Heart right ventricle (tissue), 16 donors: ENCODE measurements around the gene PHLDA3. TPM values are rescaled to one million over a fixed set of nuclear protein-coding genes. Genes with fewer than 3 reads are reported as not detected.

Source experiments
- ATAC-seq, 8 donors: fragments of 200-7000 bp; cut with Tn5 transposase; one replicate each; pipeline ENCODE4 v1.9.1; 2020; ENCODE audit warnings: mild to moderate bottlenecking in 8 of 8, moderate library complexity in 8 of 8, moderate number of reproducible peaks in 1 of 8
- DNase-seq, 2 donors: peaks; one replicate each; pipeline ENCODE4 v3.0.0-alpha.2; 2020
- H3K27ac ChIP-seq, 10 donors: fragments of 200-600 bp; sonication (generic) in 2 of 10; one replicate each; pipeline versions ENCODE4 v1.5.0 to v1.8.0; 2020 to 2022; ENCODE audit warnings: mild to moderate bottlenecking in 3 of 10
- H3K27me3 ChIP-seq, 7 donors: fragments of 200-600 bp; one replicate each; pipeline ENCODE4 v1.8.0; 2021 to 2022; ENCODE audit warnings: mild to moderate bottlenecking in 2 of 7
- H3K36me3 ChIP-seq, 9 donors: fragments of 200-600 bp; sonication (generic) in 1 of 9; one replicate each; pipeline versions ENCODE4 v1.5.0 to v1.8.0; 2020 to 2022; ENCODE audit warnings: mild to moderate bottlenecking in 2 of 9
- H3K4me1 ChIP-seq, 9 donors: fragments of 200-600 bp; sonication (generic) in 1 of 9; one replicate each; pipeline versions ENCODE4 v1.5.0 to v1.8.0; 2020 to 2022; ENCODE audit warnings: mild to moderate bottlenecking in 4 of 9
- H3K4me3 ChIP-seq, 10 donors: fragments of 200-600 bp; sonication (generic) in 2 of 10; one replicate each; pipeline versions ENCODE4 v1.5.0 to v1.8.0; 2020 to 2022; ENCODE audit warnings: mild to moderate bottlenecking in 7 of 10, moderate library complexity in 2 of 10
- H3K9me3 ChIP-seq, 11 donors: fragments of 200-600 bp in 10 of 11; sonication (generic) in 2 of 11; one replicate each; pipeline versions ENCODE4 v1.5.0 to v1.8.0; 2013 to 2022; ENCODE audit warnings: mild to moderate bottlenecking in 2 of 11, control low read depth in 1 of 11, moderate library complexity in 1 of 11
- CTCF ChIP-seq, 9 donors: fragments of 200-600 bp; sonication (generic) in 2 of 9; IDR thresholded peaks; one replicate each; pipeline versions ENCODE4 v1.5.0 to v1.8.0; 2021 to 2022; ENCODE audit warnings: antibody characterized with exemption in 9 of 9, mild to moderate bottlenecking in 5 of 9, moderate library complexity in 1 of 9
- WGBS, 2 donors: extraction: QIAGEN DNeasy Blood & Tissue Kit; methylation state at CpG; one replicate each; pipeline ENCODE4 v1.1.7; 2013; ENCODE audit warnings: inconsistent platforms in 1 of 2; 5-methylcytosine and 5-hydroxymethylcytosine counted together
- intact Hi-C, 10 donors: fragments of 100-400 bp; cut with DNase I; formaldehyde crosslinking; loops; one replicate each; pipeline versions ENCODE4 v1.11.1 to v1.14.2; 2022
- polyA plus RNA-seq, 2 donors: library from polyadenylated mRNA; stranded (reverse); fragments of 200-250 nt; gene quantifications; one replicate each; pipeline ENCODE4 v1.2.3, GENCODE V29; 2013
- total RNA-seq, 10 donors: library from RNA; stranded (reverse); fragmentation: NEBNext Ultra II Directional in 3 of 10; extraction: Animal tissue kit (Norgen Biotek cat#: 25700) in 3 of 10; gene quantifications; one replicate each; pipeline versions ENCODE4 v1.2.1 to v1.2.4, GENCODE V29; 2021 to 2023
- donor health status: Arrhythmogenic right ventricular cardiomyopathy.
- donor health status: ischemic (EF 13 %, LVEDD 7.1; RV severe dilation, severe dysfunction).
- donor health status: healthy with polysubstance abuse.
- donor health status: DM: no; HTN: yes; CAD: no.
- donor health status: DM: no; HTN: no; CAD: no.
- donor health status: ischemic (EF 25% LVEDD 6.9; RV normal size, moderate dysfunction).
- donor health status: ischemic (EF 25% LVEDD 5.7; RV mildly dilated, moderate dysfunction).
- donor health status: healthy.
- donor health status: DM: yes; HTN: yes; CAD: no.
- donor health status: Ischemic cardiomyopathy.
- donor health status: ischemic (EF 35%, LVEDD 5.7; RV mildly dilated, moderate dysfunction).
- donor health status: nonischemic (EF 11% LVEDD 7.7; RV severe dilation, severe dysfunction).
- donor health status: DM: yes; HTN: yes; CAD: no.
- donor health status: PGD.
- donor health status: ischemic (EF 29% LVEDD 5.4; RV normal size, mild dysfunction).
- donor health status: nonischemic (EF 23%, LVEDD 6.1; RV moderate dilation, normal function).

Gene PHLDA3
- total and polyA plus RNA-seq, 12 donors = 14.4 to 40.0 (median 23.6) TPM

DNA sequence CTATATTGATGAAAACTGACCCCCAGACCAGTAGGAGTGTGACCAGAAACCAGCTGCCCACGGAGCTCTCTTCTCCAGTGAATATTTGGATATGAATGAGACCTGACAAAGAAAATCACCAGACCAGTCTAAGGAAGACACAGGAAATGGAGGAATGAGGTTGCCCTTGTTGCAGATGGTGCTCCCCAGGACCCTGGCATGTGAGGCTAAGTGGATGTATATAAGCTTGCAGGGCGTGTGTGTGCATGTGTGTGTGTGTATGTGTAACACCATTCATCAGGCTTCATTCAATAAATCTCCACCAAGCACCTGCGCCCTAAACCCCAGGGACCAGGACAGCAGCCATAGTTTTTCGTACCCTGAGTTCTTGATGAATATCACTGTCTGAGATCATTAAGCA lies 14.4 kb downstream of the PHLDA3 start:
- DNase-seq (no peak), ATAC-seq (no peak)
- Histone ChIP-seq H3K4me3 (no peak overlapping the region), H3K36me3 (no peaks in the 10 kb centered on the region), H3K27me3 (no peaks in the 10 kb centered on the region), H3K9me3 (peaks cover 0 to 3% (median 0%) of the 10 kb centered on the region in 11 donors), H3K4me1 (peaks cover 3 to 51% (median 45%) of the 10 kb centered on the region in 9 donors), H3K27ac (no peak overlapping the region)
- 85 to 89% methylated on average over 4 of the region's 4 CpGs for WGBS, 2 donors
- intact Hi-C loops = loop anchor here in 1 of 10 donors (5.0 kb wide), 1 partner anchor 58 kb away; no protein-coding TSS in a partner anchor
- no peak for TF ChIP-seq CTCF (IDR thresholded peaks at IDR 0.05)

- Histone ChIP-seq H3K36me3 (no peaks in the 10 kb centered on the region), H3K4me3 (no peak overlapping the region), H3K9me3 (peaks cover 0 to 3% (median 0%) of the 10 kb centered on the region in 11 donors), H3K27ac (no peak overlapping the region), H3K4me1 (peaks cover 3 to 69% (median 55%) of the 10 kb centered on the region in 9 donors), H3K27me3 (no peaks in the 10 kb centered on the region)
- DNase-seq (no peak), ATAC-seq (no peak)
- intact Hi-C loops = loop anchor here in 1 of 10 donors (5.0 kb wide), 1 partner anchor 59 kb away; no protein-coding TSS in a partner anchor
- 59 to 78% methylated on average over 4 of the region's 4 CpGs for WGBS, 2 donors
- no peak for TF ChIP-seq CTCF (IDR thresholded peaks at IDR 0.05)
Observed at GRCh38 chr1:201452866-201453265, 16.1 kb downstream of the PHLDA3 start.

DNA sequence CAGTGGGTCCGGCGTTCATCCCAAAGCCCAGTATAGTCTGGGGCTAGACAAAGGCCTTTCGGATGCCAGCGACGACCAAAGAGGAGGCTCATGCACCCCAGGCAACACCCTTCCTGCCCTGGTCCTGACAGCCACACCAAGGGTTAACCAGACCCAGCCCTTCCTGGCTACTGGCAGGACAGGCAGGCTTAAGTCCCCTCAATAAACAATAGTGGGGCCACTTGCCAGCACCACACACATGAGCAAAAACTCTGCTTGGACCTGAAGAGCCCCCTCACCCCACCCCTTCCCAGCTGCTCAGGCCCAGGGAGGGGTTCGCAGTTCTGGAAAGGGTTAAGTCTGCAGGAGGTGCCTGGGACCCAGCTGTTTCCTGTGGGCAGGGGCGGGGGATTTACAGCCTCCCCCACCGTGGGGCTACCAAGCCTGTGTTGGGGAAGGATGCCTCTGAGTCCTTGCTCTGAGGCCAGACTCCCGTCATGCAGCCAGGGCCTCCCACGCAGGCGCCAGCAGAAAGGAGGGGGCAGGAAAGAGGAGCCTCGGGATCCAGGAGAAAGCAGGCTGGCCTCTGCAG lies 18.2 kb downstream of the PHLDA3 start:
- TF ChIP-seq CTCF (IDR thresholded peaks at IDR 0.05) = no peak
- Histone ChIP-seq H3K4me1 (peaks cover 3 to 50% (median 39%) of the 10 kb centered on the region in 9 donors), H3K27me3 (no peaks in the 10 kb centered on the region), H3K4me3 (peak overlapping the region in 1 of 10 donors; percentile 0), H3K27ac (peak overlapping the region; percentile 19 to 83 (median 74)), H3K9me3 (peaks cover 0 to 3% (median 0%) of the 10 kb centered on the region in 11 donors), H3K36me3 (no peaks in the 10 kb centered on the region)
- 33 to 42% methylated on average over 12 of the region's 12 CpGs for WGBS, 2 donors
- peak; percentile 68 to 82 (median 76) for ATAC-seq
- intact Hi-C loops = loop anchor here in 3 of 10 donors (2.0 to 5.0 kb wide), 3 partner anchors 18 to 62 kb away; partner anchors contain the start of gene PHLDA3 (in 1 of the 3)
- peak; percentile 71 to 80 for DNase-seq

GRCh38 chr1:201448990-201449389 lies 20.0 kb downstream of the PHLDA3 start:
- intact Hi-C loops = loop anchor here (1.0 to 5.0 kb wide), 5 partner anchors 30 to 64 kb away; no protein-coding TSS in a partner anchor
- TF ChIP-seq CTCF (IDR thresholded peaks at IDR 0.05) = no peak
- DNase-seq (peak in 1 of 2 donors; percentile 34), ATAC-seq (peak in 3 of 8 donors; percentile 2 to 29 (median 7))
- no peaks in the 10 kb centered on the region for H3K27me3 ChIP-seq
- peak overlapping the region; percentile 27 to 83 (median 62) for H3K27ac ChIP-seq
- 50 to 77% methylated on average over 5 of the region's 5 CpGs for WGBS, 2 donors
- no peaks in the 10 kb centered on the region for H3K36me3 ChIP-seq
- peaks cover 3 to 42% (median 33%) of the 10 kb centered on the region in 9 donors for H3K4me1 ChIP-seq
- no peak overlapping the region for H3K4me3 ChIP-seq
- peaks cover 0 to 3% (median 0%) of the 10 kb centered on the region in 11 donors for H3K9me3 ChIP-seq
